HEK293T (cell line): ENCODE data around the gene CBFA2T2.

Experiments
- FOXA1 ChIP-seq: fragments of 450-650 bp; IDR thresholded peaks from 2 replicates; pipeline ENCODE4 v1.6.1; 2016; ENCODE audit warnings: mild to moderate bottlenecking
- FOXK2 ChIP-seq: fragments of 450-650 bp; IDR thresholded peaks from 2 replicates; pipeline ENCODE4 v1.6.1; 2016; ENCODE audit warnings: mild to moderate bottlenecking

GRCh38 chr20:33663161-33664084 lies 173.5 kb downstream of the CBFA2T2 start:
- no peak for TF ChIP-seq FOXK2
- TF ChIP-seq FOXA1 = no peak
